ENCODE measurements around the gene PUSL1. TPM values are rescaled to one million over a fixed set of nuclear protein-coding genes. Genes with fewer than 3 reads are reported as not detected.

The PUSL1 gene
- total and polyA plus RNA-seq, 2 of the 4 experiments (the other 2 are of a cell fraction): 10.9 to 33.0 TPM

DNA sequence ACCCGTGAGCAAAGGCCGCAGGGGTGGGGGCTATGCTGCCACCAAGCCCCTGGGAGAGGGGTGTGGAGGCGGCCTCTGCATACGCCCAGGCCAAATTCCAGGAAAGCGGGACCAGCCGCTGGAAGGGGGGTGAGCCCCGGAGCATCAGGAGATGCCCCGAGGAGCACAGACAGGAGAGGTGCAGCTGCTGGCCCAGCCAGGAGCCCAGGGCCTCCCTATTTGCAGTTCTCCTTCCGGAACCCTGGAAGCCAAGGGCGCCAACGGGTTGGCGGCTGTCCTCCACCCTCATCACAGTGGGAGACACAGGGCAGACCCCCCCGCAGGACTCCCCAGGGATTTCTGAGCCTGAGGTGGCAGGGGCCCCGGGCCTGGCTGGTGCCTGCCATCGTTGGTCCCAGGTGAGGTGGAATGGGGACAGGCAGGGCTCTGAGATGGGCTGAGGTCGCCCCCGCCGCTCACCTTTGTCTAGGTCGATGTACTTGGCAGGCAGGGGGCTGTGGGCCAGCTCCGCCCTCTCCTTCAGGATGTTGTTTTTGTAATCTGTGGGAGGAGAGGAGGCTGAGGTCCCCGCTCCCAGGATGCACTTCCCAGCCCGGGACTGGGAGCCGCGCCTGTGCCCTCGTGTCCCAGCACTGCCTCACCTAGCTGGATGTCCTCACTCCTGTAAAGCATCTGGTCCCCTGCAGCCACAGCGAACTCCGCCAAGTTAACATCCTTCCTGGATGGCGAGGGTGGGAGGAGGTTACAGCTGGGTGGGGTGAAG lies 45.2 kb downstream of the PUSL1 start:
- Histone ChIP-seq H3K4me3 (ENCODE audit: insufficient read depth, low read depth, low read length) (no peak overlapping the region), H2AFZ (replicated peaks; ENCODE audit: low read length, poor library complexity) (peak overlapping the region; percentile 24), H3K18ac (ENCODE audit: low read depth, low read length) (no peak overlapping the region), H3K27me3 (ENCODE audit: control insufficient read depth, insufficient read depth, low read length) (no peaks in the 10 kb centered on the region), H2BK5ac (ENCODE audit: low read depth, low read length, poor library complexity, severe bottlenecking) (no peak overlapping the region), H2AK5ac (ENCODE audit: low read depth, low read length) (no peak overlapping the region; the same call in 1 of the 2 replicates), H3K4me1 (ENCODE audit: control insufficient read depth, insufficient read depth, low read length) (peaks cover 22% of the 10 kb centered on the region), H3K9ac (ENCODE audit: low read depth, low read length) (no peak overlapping the region), H3K4ac (ENCODE audit: low read depth, low read length) (no peak overlapping the region), H2BK120ac (ENCODE audit: low read depth, low read length) (no peak overlapping the region), H3K23ac (ENCODE audit: low read depth, low read length) (no peak overlapping the region), H3K56ac (ENCODE audit: extremely low read depth, insufficient read depth, low read length) (no peak overlapping the region), H4K5ac (ENCODE audit: low read depth, low read length) (no peak overlapping the region), H3K36me3 (ENCODE audit: control insufficient read depth, insufficient read depth, low read length) (peaks cover 39% of the 10 kb centered on the region), H4K20me1 (ENCODE audit: insufficient read depth, low read length) (peaks cover 55% of the 10 kb centered on the region), H3K14ac (replicated peaks; ENCODE audit: low read depth, low read length) (no peak overlapping the region), H3K9me3 (ENCODE audit: control insufficient read depth, insufficient read depth, low read length) (no peaks in the 10 kb centered on the region), H3K9me1 (ENCODE audit: insufficient read depth, low read length) (no peaks in the 10 kb centered on the region), H3K79me1 (ENCODE audit: low read depth in 1 of 2, low read length in 2 of 2) (peaks cover 8 to 24% of the 10 kb centered on the region in 2 experiments; a peak in 3 of 4 replicates), H4K91ac (ENCODE audit: insufficient read depth, low read depth, low read length) (no peak overlapping the region), H2BK20ac (ENCODE audit: low read depth, low read length) (no peak overlapping the region), H3K4me2 (ENCODE audit: low read depth, low read length) (no peak overlapping the region; the same call in 1 of the 2 replicates), H2BK15ac (ENCODE audit: low read depth, low read length) (no peak overlapping the region), H3K27ac (ENCODE audit: insufficient read depth, low read length) (peak overlapping the region; percentile 21; the same call in 1 of the 2 replicates), H2AK9ac (replicated peaks; ENCODE audit: low read depth, low read length, poor library complexity) (no peak overlapping the region), H4K8ac (ENCODE audit: low read depth in 2 of 2, low read length in 2 of 2) (no peak overlapping the region)
- DNase-seq (no peak), ATAC-seq (ENCODE audit: low read depth) (no peak)
- POLR2A ChIA-PET (ENCODE audit: unreplicated experiment): no interaction called here
- 68% methylated on average over 4 of the region's 28 CpGs; no CpG with 5 or more reads in 1 of the 2 experiments for WGBS, 2 experiments (ENCODE audit: extremely low coverage in 2 of 2, insufficient read length in 1 of 2)
- no TSS peak for BruUV-seq (replicated peaks)
- TF ChIP-seq CHD1 (IDR thresholded peaks at IDR 0.05; ENCODE audit: low read depth, low read length) (no peak), MXI1 (IDR thresholded peaks at IDR 0.05; ENCODE audit: borderline replicate concordance, low read depth, low read length) (no peak), CTCF (conservative IDR thresholded peaks at IDR 0.05; ENCODE audit: low read depth, low read length) (no peak), FOS (IDR thresholded peaks at IDR 0.05; ENCODE audit: low read depth, low read length) (no peak), RFX5 (IDR thresholded peaks at IDR 0.05; ENCODE audit: low read depth, low read length) (no peak), POLR2A (IDR thresholded peaks at IDR 0.05; ENCODE audit: low read depth, low read length) (no peak), CEBPB (IDR thresholded peaks at IDR 0.05; ENCODE audit: low read depth, low read length) (no peak)
- CTCF ChIA-PET: no interaction called here
- intact Hi-C loops (cut with micrococcal nuclease) (no loop called here), in situ Hi-C loops (cut with MboI; ENCODE audit: low sequenced_read_pairs) (no loop called here), dilution Hi-C loops (cut with HindIII; ENCODE audit: low sequenced_read_pairs, unreplicated experiment) (no loop called here)
